ENCODE results near the gene CAMK4. TPM values are rescaled to one million over a fixed set of nuclear protein-coding genes. Genes with fewer than 3 reads are reported as not detected.

The CAMK4 gene
- total RNA-seq, 4 donors from 2014 or later = 0.45 to 2.5 (median 1.4) TPM

DNA sequence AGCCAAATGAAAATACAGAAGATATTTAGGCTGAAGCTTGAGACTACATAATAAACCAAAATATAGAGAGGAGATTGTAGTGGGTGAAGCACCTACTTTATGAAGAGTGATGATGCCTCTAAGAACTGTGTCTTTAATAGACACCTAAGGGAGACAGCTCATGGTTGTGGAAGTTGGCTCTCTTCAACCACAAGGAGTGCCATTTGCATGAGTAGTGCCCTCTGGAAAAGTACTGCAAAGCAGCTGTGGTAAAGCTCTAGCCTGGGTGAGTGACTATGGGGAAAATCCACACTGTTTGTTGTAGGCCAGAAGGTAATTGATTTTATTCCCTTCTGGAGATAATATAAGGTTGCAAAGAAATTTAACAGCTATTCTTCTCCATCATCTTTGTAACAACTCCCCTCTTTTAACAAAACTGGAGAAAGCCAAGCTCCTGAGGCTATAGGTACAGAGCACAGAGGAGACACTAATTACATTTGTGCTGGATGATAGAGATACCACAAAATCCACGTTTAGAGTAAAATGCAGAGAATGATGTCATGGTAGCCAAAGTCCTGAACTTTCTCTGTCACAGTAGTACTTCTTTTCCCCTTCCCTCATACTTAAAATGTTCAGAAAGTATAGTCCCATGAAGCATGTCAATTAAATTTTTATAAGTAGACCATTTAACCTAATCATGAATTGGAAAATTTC, 165.4 kb downstream of the CAMK4 start:
- Histone ChIP-seq H3K27me3 (no peaks in the 10 kb centered on the region), H3K36me3 (no peaks in the 10 kb centered on the region), H3K4me3 (replicated peaks in 1 of 3) (no peak overlapping the region), H3K27ac (no peak overlapping the region), H3K4me1 (no peaks in the 10 kb centered on the region), H3K9me3 (no peaks in the 10 kb centered on the region)
- 35 to 83% methylated on average over 1 of the region's 1 CpG for WGBS, 2 donors
- DNase-seq = no peak
- intact Hi-C loops (cut with DNase I) = no loop called here
- TF ChIP-seq, protein P1, sequence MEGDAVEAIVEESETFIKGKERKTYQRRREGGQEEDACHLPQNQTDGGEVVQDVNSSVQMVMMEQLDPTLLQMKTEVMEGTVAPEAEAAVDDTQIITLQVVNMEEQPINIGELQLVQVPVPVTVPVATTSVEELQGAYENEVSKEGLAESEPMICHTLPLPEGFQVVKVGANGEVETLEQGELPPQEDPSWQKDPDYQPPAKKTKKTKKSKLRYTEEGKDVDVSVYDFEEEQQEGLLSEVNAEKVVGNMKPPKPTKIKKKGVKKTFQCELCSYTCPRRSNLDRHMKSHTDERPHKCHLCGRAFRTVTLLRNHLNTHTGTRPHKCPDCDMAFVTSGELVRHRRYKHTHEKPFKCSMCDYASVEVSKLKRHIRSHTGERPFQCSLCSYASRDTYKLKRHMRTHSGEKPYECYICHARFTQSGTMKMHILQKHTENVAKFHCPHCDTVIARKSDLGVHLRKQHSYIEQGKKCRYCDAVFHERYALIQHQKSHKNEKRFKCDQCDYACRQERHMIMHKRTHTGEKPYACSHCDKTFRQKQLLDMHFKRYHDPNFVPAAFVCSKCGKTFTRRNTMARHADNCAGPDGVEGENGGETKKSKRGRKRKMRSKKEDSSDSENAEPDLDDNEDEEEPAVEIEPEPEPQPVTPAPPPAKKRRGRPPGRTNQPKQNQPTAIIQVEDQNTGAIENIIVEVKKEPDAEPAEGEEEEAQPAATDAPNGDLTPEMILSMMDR (IDR thresholded peaks at IDR 0.05) = no peak
- no peak for TF ChIP-seq POLR2A (IDR thresholded peaks at IDR 0.05)

DNA sequence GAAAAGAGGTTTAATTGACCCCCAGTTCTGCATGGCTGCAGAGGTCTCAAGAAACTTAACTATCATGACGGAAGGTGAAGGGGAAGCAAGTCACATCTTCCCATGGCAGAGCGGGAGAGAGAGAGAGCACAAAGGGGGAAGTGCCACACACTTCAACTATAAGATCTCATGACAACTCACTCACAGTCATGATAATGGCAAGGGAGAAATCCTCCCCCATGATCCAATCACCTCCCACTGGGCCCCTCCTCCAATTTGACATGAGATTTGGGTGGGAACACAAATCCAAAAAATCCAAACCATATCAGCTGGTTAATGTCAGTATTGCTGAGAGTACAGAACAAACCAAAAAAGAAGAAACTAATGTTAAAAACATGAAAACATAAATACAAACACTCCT, 168.0 kb downstream of the CAMK4 start:
- no peaks in the 10 kb centered on the region for H3K4me1 ChIP-seq
- DNase-seq = no peak
- 93% methylated on average over 2 of the region's 2 CpGs for WGBS, 2 donors
- no peaks in the 10 kb centered on the region for H3K27me3 ChIP-seq
- H3K9me3 ChIP-seq = no peaks in the 10 kb centered on the region
- H3K4me3 ChIP-seq (replicated peaks in 1 of 3) = no peak overlapping the region
- no peak overlapping the region for H3K27ac ChIP-seq
- no peaks in the 10 kb centered on the region for H3K36me3 ChIP-seq
- intact Hi-C loops (cut with DNase I) = no loop called here
- TF ChIP-seq, protein P1 (IDR thresholded peaks at IDR 0.05) = no peak
- no peak for TF ChIP-seq POLR2A (IDR thresholded peaks at IDR 0.05)

DNA sequence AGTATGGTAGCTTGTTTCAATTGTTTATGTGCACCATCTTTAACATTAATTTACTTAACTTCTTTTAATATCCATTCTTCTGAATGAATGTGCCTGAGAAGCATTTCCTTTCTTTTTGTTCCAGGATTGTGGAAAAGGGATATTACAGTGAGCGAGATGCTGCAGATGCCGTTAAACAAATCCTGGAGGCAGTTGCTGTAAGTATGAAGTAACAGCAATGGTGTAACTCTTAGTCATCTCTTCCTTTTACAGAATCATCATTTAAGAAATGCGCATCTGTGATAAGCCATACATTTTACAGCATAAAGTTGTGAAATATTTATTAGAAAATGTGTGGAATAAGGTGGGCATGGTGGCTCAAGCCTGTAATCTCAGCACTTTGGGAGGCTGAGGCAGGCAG, 170.4 kb downstream of the CAMK4 start:
- Histone ChIP-seq H3K27me3 (no peaks in the 10 kb centered on the region), H3K4me3 (replicated peaks in 1 of 3) (no peak overlapping the region), H3K4me1 (no peaks in the 10 kb centered on the region), H3K36me3 (no peaks in the 10 kb centered on the region), H3K9me3 (no peaks in the 10 kb centered on the region), H3K27ac (no peak overlapping the region)
- no peak for DNase-seq
- intact Hi-C loops (cut with DNase I) = no loop called here
- TF ChIP-seq, protein P1 (IDR thresholded peaks at IDR 0.05) = no peak
- TF ChIP-seq POLR2A (IDR thresholded peaks at IDR 0.05) = no peak
- WGBS, 2 donors = 88 to 96% methylated on average over 3 of the region's 3 CpGs

DNA sequence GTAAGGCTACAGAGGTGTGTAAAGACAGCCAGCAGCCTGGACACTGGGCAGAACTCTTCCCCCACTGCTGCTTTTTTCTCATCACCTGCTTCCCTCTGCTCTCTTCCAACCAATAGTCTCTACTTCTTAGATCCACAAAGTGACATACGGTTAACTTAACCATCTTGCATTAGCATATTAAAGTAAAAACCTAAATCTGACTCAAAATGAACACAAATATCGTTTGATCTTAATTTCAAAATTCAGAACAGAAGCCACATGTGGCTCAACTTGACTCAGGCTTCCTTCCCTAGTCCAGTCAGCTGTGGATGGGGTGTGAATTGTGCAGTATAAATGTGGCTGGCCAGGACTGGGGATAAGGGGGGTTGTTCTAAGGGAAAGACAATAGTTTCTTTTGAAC, 173.8 kb downstream of the CAMK4 start:
- TF ChIP-seq, protein P1 (IDR thresholded peaks at IDR 0.05) = no peak
- no peak for TF ChIP-seq POLR2A (IDR thresholded peaks at IDR 0.05)
- 87 to 91% methylated on average over 2 of the region's 2 CpGs for WGBS, 2 donors
- no peak for DNase-seq
- Histone ChIP-seq H3K4me1 (no peaks in the 10 kb centered on the region), H3K27me3 (no peaks in the 10 kb centered on the region), H3K4me3 (replicated peaks in 1 of 3) (no peak overlapping the region), H3K36me3 (no peaks in the 10 kb centered on the region), H3K27ac (no peak overlapping the region), H3K9me3 (no peaks in the 10 kb centered on the region)
- intact Hi-C loops (cut with DNase I) = no loop called here

DNA sequence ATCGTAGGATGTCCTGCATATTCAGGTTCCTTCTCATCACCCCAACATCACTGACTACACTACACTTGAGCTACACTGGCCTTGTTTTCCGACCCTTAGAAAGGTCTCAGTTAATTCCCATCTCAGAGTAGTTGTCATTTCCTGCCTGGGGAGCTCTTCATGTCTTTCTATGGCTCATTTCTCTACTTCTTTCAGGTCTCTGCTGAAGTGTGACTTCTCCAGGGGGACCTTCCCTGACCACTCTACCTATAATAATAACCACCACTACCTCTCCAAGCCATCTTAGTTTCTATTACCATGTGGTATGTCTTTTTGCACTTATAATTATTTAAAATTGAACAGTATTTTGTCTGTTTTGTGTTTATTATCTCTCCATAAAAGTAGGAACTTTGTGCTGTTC, 174.9 kb downstream of the CAMK4 start:
- H3K27ac ChIP-seq = no peak overlapping the region
- no peak overlapping the region for H3K4me3 ChIP-seq (replicated peaks in 1 of 3)
- WGBS, 2 donors = 79 to 85% methylated on average over 1 to 2 of the region's 2 CpGs
- H3K27me3 ChIP-seq = no peaks in the 10 kb centered on the region
- TF ChIP-seq, protein P1 (IDR thresholded peaks at IDR 0.05) = no peak
- no peak for TF ChIP-seq POLR2A (IDR thresholded peaks at IDR 0.05)
- H3K9me3 ChIP-seq = no peaks in the 10 kb centered on the region
- no peaks in the 10 kb centered on the region for H3K36me3 ChIP-seq
- no peak for DNase-seq
- H3K4me1 ChIP-seq = no peaks in the 10 kb centered on the region
- intact Hi-C loops (cut with DNase I) = no loop called here

Measured in thyroid gland (tissue), 4 donors.